ENCODE results near the gene HLA-DRA. TPM values are rescaled to one million over a fixed set of nuclear protein-coding genes. Genes with fewer than 3 reads are reported as not detected.

The HLA-DRA gene
- total and polyA plus RNA-seq, 7 donors = 101 to 1,090 (median 137) TPM

DNA sequence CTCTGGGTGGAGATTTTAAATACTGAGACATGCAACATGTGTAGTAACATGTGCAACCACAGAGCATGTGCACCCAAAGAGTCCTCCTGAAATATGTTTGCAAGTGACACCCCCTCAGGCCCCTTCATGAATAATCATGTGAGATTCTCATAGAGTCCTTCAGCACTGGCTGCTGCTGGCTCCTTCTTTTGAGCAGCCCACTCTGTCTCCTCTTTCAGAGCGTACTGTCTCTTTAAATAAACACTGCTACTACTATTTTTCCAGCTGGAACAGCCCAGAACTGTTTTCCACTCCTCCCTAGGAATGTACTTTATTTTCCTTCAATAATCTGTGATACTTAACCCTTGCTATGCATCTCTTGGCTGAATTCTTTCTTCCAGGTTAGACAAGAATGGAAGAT, 48.4 kb downstream of the HLA-DRA start:
- Histone ChIP-seq H3K4me3 (no peak overlapping the region), H3K27ac (no peak overlapping the region), H3K9me3 (no peaks in the 10 kb centered on the region), H3K36me3 (no peaks in the 10 kb centered on the region), H3K4me1 (no peaks in the 10 kb centered on the region), H3K27me3 (no peaks in the 10 kb centered on the region)
- 74% methylated on average over 1 of the region's 1 CpG; no CpG with 5 or more reads in 1 of the 2 donors for WGBS, 2 donors
- no peak for DNase-seq
- TF ChIP-seq, protein P1, sequence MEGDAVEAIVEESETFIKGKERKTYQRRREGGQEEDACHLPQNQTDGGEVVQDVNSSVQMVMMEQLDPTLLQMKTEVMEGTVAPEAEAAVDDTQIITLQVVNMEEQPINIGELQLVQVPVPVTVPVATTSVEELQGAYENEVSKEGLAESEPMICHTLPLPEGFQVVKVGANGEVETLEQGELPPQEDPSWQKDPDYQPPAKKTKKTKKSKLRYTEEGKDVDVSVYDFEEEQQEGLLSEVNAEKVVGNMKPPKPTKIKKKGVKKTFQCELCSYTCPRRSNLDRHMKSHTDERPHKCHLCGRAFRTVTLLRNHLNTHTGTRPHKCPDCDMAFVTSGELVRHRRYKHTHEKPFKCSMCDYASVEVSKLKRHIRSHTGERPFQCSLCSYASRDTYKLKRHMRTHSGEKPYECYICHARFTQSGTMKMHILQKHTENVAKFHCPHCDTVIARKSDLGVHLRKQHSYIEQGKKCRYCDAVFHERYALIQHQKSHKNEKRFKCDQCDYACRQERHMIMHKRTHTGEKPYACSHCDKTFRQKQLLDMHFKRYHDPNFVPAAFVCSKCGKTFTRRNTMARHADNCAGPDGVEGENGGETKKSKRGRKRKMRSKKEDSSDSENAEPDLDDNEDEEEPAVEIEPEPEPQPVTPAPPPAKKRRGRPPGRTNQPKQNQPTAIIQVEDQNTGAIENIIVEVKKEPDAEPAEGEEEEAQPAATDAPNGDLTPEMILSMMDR (IDR thresholded peaks at IDR 0.05) = no peak
- TF ChIP-seq POLR2A (IDR thresholded peaks at IDR 0.05) = no peak
- no peak for TF ChIP-seq POLR2AphosphoS5 (IDR thresholded peaks at IDR 0.05)
- TF ChIP-seq EP300 (IDR thresholded peaks at IDR 0.05) = no peak
- intact Hi-C loops (cut with DNase I) = no loop called here

DNA sequence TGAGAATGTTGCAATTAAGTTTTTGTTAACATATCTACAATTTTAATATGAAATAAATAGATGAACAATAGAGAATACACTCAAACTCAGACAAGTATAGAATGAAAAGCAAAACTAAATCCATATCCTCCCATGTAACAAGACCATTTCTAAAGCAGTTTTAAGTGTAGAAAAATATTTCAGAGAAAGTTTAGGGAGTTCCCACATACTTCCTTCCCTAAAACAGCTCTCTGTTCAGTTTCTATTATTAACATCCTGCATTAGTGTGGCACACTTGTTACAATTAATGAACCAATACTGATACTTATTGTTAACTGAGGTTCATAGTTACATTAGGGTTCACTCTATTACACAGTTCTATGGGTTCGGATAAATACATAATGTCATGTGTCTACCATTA, 52.0 kb downstream of the HLA-DRA start:
- 0% methylated on average over 1 of the region's 1 CpG for WGBS, 2 donors
- Histone ChIP-seq H3K9me3 (no peaks in the 10 kb centered on the region), H3K4me3 (no peak overlapping the region), H3K4me1 (no peaks in the 10 kb centered on the region), H3K27me3 (no peaks in the 10 kb centered on the region), H3K27ac (no peak overlapping the region), H3K36me3 (no peaks in the 10 kb centered on the region)
- no peak for TF ChIP-seq EP300 (IDR thresholded peaks at IDR 0.05)
- no peak for TF ChIP-seq POLR2A (IDR thresholded peaks at IDR 0.05)
- no peak for TF ChIP-seq POLR2AphosphoS5 (IDR thresholded peaks at IDR 0.05)
- TF ChIP-seq, protein P1 (IDR thresholded peaks at IDR 0.05) = no peak
- intact Hi-C loops (cut with DNase I) = no loop called here
- DNase-seq = no peak

DNA sequence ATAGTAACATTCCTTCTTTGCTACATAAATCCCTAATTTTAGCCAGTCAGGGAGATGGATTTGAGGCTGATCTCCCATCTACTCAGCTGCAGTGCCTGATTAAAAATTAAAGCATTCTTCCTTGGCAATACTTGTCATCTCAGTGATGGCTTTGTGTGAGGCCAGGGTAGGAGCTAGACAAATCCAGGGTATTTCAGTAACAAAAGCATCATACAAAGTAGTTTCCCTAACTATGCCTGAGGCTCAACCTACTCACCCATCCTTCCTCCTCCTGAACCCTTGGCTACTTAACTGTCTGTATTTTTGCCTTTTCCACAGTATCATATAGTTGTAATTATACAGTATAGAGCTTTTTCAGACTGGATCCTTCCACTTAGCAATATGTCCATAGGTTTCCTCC, 52.7 kb downstream of the HLA-DRA start:
- no peak overlapping the region for H3K27ac ChIP-seq
- H3K27me3 ChIP-seq = no peaks in the 10 kb centered on the region
- H3K9me3 ChIP-seq = no peaks in the 10 kb centered on the region
- no peak overlapping the region for H3K4me3 ChIP-seq
- no peaks in the 10 kb centered on the region for H3K36me3 ChIP-seq
- H3K4me1 ChIP-seq = no peaks in the 10 kb centered on the region
- TF ChIP-seq POLR2A (IDR thresholded peaks at IDR 0.05) (no peak), POLR2AphosphoS5 (IDR thresholded peaks at IDR 0.05) (no peak), EP300 (IDR thresholded peaks at IDR 0.05) (no peak)
- TF ChIP-seq, protein P1 (IDR thresholded peaks at IDR 0.05) = no peak
- intact Hi-C loops (cut with DNase I) = no loop called here
- no peak for DNase-seq

Other genes starting within 250 kb of the HLA-DRA start
- gene PBX2, start 249.7 kb upstream of the HLA-DRA start, total RNA-seq = 10 to 100 TPM; 53.6 to 67.7 (median 57.0) TPM
- 10 to 100 TPM; 16.6 to 55.2 (median 19.8) TPM for gene PBX2, start 249.7 kb upstream of the HLA-DRA start, polyA plus RNA-seq
- gene GPSM3, start 247.2 kb upstream of the HLA-DRA start, total RNA-seq = 10 to 100 TPM in 3 of 4 donors, 1 to 10 TPM in 1; 5.0 to 13.3 (median 10.4) TPM
- 10 to 100 TPM; 15.5 to 56.2 (median 15.6) TPM for gene GPSM3, start 247.2 kb upstream of the HLA-DRA start, polyA plus RNA-seq
- gene NOTCH4, start 215.8 kb upstream of the HLA-DRA start, total RNA-seq = 10 to 100 TPM in 1 of 4 donors, 1 to 10 TPM in 3; 5.4 to 23.0 (median 6.3) TPM
- gene NOTCH4, start 215.8 kb upstream of the HLA-DRA start, polyA plus RNA-seq = 1 to 10 TPM; 1.2 to 9.9 (median 1.8) TPM
- gene TSBP1, start 68.0 kb upstream of the HLA-DRA start, total RNA-seq = not detected
- gene TSBP1, start 68.0 kb upstream of the HLA-DRA start, polyA plus RNA-seq = not detected
- not detected for gene BTNL2, start 32.7 kb upstream of the HLA-DRA start, total RNA-seq
- gene BTNL2, start 32.7 kb upstream of the HLA-DRA start, polyA plus RNA-seq = not detected
- gene HLA-DRB5, start 90.4 kb downstream of the HLA-DRA start, total RNA-seq = 10 to 100 TPM in 1 of 4 donors, 1 to 10 TPM in 2, under 1 TPM in 1; 0.71 to 20.8 (median 1.6) TPM
- gene HLA-DRB5, start 90.4 kb downstream of the HLA-DRA start, polyA plus RNA-seq = 10 to 100 TPM in 1 of 3 donors, 1 to 10 TPM in 1, not detected in 1; 2.1 to 13.6 TPM
- 10 to 100 TPM; 23.5 to 44.6 (median 27.7) TPM for gene HLA-DRB1, start 150.0 kb downstream of the HLA-DRA start, total RNA-seq
- 100 to 1,000 TPM in 2 of 3 donors, 10 to 100 TPM in 1; 25.8 to 414 (median 158) TPM for gene HLA-DRB1, start 150.0 kb downstream of the HLA-DRA start, polyA plus RNA-seq
- 1 to 10 TPM in 3 of 4 donors, under 1 TPM in 1; 0.16 to 9.5 (median 4.0) TPM for gene HLA-DQA1, start 197.5 kb downstream of the HLA-DRA start, total RNA-seq
- 100 to 1,000 TPM in 2 of 3 donors, 10 to 100 TPM in 1; 32.4 to 250 (median 129) TPM for gene HLA-DQA1, start 197.5 kb downstream of the HLA-DRA start, polyA plus RNA-seq
- gene HLA-DQB1, start 226.8 kb downstream of the HLA-DRA start, total RNA-seq = 1 to 10 TPM in 2 of 4 donors, under 1 TPM in 2; under 0.01 to 3.5 (median 1.7) TPM
- 100 to 1,000 TPM in 1 of 3 donors, 10 to 100 TPM in 2; 36.6 to 182 (median 77.9) TPM for gene HLA-DQB1, start 226.8 kb downstream of the HLA-DRA start, polyA plus RNA-seq

All from sigmoid colon (tissue), 7 donors.